HG03103 (cell line): ENCODE results near the gene RPAP3.
"Not testable (repeated sequence)": the region's sequence is repeated elsewhere in the genome, so short reads cannot be mapped to it uniquely, and the experiment has no call there.

ENCODE experiments used
- ATAC-seq: cut with Tn5 transposase; IDR thresholded peaks from one replicate; pipeline ENCODE4 v1.9.1; 2021; ENCODE audit warnings: low read depth; ENCODE audit not compliant: unreplicated experiment

The RPAP3 gene

GRCh38 chr12:47698055-47698454, 7.8 kb downstream of the RPAP3 start:
- peak; percentile 61 for ATAC-seq

DNA sequence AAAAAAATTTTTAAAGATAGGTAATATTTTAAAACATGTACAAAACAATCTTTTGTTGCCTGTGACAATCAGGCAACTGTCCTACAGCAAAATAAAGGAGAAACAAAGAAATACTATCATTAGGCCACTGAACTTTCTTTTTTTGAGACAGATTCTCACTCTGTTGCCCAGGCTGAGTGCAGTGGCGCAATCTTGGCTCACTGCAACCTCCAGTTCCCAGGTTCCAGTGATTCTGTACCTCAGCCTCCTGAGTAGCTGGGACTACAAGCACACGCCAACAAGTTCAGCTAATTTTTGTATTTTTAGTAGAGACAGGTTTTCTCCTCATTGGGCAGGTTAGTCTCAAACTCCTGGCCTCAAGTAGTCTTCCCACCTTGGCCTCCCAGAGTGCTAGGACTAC, 16.6 kb downstream of the RPAP3 start:
- no peak for ATAC-seq

GRCh38 chr12:47687636-47688035, 18.2 kb downstream of the RPAP3 start:
- no peak for ATAC-seq

DNA sequence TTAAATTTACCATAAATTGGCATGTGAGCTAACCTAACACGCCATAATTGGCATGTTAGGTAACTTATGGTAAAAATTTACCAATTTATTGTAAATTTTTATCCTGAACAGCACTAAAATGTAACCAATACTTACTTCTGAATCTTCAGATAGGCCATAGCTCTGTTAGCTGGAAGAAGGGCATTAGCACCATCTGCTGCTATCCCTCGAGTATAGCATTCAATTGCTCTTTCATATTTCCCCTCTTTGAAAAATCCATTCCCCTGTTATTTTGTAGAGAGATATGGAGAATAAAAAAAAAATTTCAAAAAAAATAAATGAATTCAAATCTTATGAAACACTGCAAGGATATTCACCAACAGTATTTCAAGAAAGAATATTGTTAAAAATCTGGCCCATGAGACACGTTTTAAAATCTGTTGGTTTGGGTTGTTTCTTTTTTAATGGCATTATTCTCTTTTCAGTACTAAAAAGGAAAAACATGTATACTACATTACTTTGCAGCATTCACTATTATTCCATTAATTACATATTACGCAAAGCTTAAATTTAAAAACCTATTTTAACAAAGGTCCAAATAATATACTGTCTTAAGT, 19.1 kb downstream of the RPAP3 start:
- peak; percentile 56 for ATAC-seq

DNA sequence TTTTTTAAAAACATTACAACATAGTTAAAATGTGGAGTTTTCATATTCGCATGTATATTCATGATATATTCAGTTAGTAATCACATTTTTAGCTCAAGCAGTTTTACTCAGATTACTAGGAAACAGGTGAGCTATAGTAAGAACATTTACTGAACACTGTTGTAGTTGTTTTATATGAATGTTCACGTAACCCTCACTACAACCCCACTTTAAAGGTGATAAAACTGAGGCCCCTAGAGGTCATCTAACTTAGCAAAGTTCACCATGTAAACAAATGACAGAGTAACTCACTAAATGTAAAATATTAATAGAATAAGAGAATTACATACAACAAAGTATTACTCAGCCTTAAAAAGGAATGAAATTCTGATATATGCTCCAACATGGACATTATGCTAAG, 26.0 kb downstream of the RPAP3 start:
- ATAC-seq = no peak

- ATAC-seq = no peak
Observed at GRCh38 chr12:47672068-47672467, 33.8 kb downstream of the RPAP3 start.

DNA sequence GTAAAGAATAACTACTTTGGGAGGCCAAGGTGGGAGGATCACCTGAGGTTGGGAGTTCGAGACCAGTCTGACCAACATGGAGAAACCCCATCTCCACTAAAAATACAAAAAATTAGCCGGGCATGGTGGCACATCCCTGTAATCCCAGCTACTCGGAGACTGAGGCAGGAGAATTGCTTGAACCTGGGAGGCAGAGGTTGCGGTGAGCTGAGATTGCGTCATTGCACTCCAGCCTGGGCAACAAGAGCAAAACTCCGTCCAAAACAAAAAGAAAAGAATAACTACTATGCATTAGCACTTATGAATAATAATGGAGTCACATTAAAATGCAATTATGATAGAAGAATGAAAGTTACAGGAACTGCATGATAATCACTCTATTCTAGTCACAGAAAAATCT, 37.9 kb downstream of the RPAP3 start:
- not testable (repeated sequence) for ATAC-seq

DNA sequence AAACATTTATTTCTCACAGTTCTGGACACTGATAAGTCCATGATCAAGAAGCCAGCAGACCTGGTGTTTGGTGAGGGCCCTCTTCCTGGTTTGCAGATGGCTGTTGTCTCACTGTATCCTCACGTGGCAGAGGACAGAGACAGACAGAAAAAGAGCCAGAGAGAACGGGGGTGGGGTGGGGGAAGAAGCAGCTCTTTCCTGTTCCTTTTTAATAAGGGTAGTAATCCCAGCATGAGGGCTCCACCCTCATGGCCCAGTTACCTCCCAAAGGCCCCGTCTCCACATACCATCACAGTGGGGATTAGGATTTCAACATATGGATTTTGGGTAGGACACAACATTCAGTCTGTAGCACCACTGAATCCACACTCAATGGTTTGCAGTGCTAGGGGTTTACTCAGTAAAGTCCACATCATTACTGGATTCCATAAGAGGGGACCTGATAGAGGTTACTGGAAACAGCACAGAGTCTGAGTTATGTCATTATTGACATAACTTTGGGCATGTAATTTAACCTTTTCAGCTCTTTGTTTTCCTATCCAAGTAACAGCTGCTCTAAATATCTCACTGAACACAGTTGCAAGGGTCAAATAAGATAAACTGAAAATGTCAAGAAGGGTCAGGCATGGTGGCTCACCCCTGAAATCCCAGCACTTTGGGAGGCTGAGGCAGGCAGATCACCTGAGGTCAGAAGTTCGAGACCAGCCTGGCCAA, 53.2 kb downstream of the RPAP3 start:
- no peak for ATAC-seq

DNA sequence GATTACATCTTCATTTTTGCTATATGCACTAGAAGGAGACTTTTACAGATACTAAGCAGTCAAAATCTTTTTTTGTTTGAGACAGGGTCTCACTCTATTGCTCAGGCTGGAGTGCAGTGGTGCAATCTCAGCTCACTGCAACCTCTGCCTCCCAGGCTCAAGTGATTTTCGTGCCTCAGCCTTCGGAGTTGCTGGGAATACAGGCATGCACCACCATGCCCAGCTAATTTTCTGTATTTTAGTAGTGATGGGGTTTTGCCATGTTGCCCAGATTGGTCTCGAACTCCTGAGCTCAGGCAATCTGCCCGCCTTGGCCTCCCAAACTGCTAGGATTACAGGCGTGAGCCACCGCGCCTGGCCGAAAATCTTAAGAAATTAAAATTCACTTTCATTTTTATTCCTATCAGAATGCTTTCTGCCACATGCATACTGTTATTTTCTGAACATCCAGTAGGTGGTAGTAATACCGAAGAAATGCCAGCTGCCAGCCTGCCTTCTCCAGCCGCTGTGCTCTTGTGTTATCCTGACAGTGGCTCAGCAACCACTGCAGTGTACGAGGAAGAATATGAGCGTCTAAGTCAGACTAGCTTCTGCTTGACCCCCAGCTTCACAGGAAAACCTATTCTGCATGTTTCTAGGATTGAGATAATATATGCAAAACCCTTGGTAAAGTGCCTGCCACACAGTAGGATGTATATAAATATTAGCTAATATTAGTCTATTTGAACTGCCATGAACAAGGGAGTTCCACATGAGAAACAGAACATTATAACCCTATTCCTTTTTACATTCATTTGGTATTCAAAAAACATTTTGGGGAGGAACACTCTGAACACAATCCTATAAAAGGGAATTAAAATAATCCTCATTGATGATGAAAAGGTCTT, 54.2 kb downstream of the RPAP3 start:
- ATAC-seq = peak; percentile 43

GRCh38 chr12:47650469-47650868, 55.4 kb downstream of the RPAP3 start:
- ATAC-seq = peak; percentile 69

DNA sequence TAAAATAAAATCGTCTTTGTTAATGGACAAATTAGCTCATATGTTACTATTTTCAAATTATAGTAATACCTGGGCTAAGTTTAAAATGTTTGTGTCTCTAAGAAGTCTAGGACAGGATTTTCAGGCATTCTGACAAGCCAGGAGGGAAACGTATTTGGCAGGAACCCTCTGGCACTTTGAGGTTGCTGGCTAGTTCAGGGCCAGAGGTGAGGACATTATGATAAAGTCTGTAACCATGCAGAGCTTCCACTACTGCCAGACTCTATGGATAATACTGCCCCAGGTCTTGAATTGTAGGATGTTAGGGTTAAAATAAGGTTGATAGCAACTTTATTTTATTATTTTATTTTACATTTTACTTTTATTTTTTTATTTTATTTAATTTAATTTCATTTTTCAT, 56.4 kb downstream of the RPAP3 start:
- ATAC-seq = no peak

GRCh38 chr12:47648056-47648579, 57.7 kb downstream of the RPAP3 start:
- ATAC-seq = no peak

DNA sequence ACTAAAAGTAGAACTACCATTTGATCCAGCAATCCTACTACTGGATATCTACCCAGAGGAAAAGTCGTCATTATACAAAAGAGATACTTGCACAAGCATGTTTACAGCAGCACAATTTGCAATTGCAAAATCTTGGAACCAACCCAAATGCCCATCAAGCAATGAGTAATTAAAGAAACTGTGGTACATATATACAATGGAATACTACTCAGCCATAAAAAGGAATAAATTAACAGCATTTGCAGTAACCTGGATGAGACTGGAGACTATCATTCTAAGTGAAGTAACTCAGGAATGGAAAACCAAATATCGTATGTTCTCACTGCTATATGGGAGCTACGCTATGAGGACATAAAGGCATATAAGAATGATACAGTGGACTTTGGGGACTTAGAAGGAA, 63.5 kb downstream of the RPAP3 start:
- ATAC-seq = not testable (repeated sequence)

DNA sequence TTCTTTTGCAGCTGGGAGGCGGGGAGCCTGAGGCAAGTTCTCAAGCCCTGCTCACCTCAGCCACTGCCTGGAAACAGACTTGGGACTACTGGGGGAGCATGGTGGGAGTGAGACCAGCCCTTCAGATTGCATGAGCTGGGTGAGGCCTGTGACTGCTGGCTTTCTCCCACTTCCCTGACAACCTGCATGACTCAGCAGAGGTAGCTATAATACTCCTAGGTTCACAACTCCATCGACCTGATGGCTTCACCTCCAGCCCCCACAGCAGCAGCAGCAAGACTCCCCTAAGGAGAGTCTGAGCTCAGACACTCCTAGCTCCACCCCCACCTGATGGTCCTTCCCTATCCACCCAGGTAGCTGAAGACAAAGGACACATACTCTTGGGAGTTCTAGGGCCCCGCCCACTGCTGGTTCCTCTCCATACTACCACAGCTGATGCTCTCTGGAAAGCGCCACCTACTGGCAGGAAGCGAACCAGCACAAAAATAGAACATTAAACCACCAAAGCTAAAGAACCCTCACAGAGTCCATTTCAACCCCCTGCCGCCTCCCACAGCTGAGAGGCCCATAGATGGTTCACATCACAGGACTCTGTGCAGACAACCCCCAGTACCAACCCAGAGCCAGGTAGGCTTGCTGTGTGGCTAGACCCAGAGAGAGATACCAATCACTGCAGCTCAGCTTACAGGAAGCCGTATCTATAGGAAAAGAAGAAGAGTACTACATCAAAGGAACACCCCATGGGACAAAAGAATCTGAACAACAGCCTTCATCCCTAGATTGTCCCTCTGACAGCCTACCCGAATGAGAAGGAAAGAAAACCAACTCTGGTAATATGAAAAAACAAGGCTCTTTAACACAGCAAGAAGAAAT, 68.7 kb downstream of the RPAP3 start:
- no peak for ATAC-seq

- ATAC-seq = not testable (repeated sequence)
Observed at GRCh38 chr12:47635770-47636169, 70.1 kb downstream of the RPAP3 start.

- ATAC-seq = no peak
Observed at GRCh38 chr12:47634127-47634526, 71.7 kb downstream of the RPAP3 start.

GRCh38 chr12:47621960-47622359, 83.9 kb downstream of the RPAP3 start:
- ATAC-seq = no peak

GRCh38 chr12:47617476-47617875, 88.4 kb downstream of the RPAP3 start:
- no peak for ATAC-seq

- ATAC-seq = no peak
Observed at GRCh38 chr12:47616440-47616839, 89.4 kb downstream of the RPAP3 start.

DNA sequence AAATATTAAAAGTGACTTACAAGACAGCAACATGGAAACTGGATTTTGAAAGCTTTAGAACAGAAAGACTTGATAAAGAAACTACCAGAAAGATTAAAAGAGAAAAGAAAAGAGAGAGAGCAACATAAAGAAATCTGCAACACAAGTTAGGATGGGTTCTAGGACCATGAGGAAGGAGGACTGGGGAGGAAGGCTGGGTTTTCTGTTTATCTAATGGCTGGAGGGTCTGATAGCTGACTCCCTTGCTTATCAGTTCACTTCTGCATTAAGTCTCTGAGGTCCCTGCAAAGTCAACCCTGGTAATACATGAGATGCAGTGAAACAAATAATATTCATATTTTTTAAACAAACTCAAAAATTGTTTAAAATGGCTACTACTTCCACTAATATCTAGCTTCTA, 90.1 kb downstream of the RPAP3 start:
- no peak for ATAC-seq
